Measurements from ENCODE around the gene ABAT.

Gene ABAT

GRCh38 chr16:8763899-8764298 lies 89.5 kb downstream of the ABAT start:
- Histone ChIP-seq H3K9me3 (ENCODE audit: control insufficient read depth, insufficient read depth, low read length) (no peaks in the 10 kb centered on the region), H3K9ac (ENCODE audit: low read depth, low read length) (no peak overlapping the region), H3K4me1 (ENCODE audit: control insufficient read depth, insufficient read depth, low read length) (peaks cover 6% of the 10 kb centered on the region), H3K36me3 (ENCODE audit: control insufficient read depth, insufficient read depth, low read length) (no peaks in the 10 kb centered on the region), H3K4me3 (ENCODE audit: low read depth, low read length) (no peak overlapping the region), H3K27me3 (ENCODE audit: control insufficient read depth, insufficient read depth, low read length) (no peaks in the 10 kb centered on the region)

GRCh38 chr16:8764525-8765250 lies 90.3 kb downstream of the ABAT start:
- peaks cover 6% of the 10 kb centered on the region for H3K4me1 ChIP-seq (ENCODE audit: control insufficient read depth, insufficient read depth, low read length)
- no peaks in the 10 kb centered on the region for H3K9me3 ChIP-seq (ENCODE audit: control insufficient read depth, insufficient read depth, low read length)
- no peak overlapping the region for H3K9ac ChIP-seq (ENCODE audit: low read depth, low read length)
- no peak overlapping the region for H3K4me3 ChIP-seq (ENCODE audit: low read depth, low read length)
- H3K27me3 ChIP-seq (ENCODE audit: control insufficient read depth, insufficient read depth, low read length), result no peaks in the 10 kb centered on the region
- H3K36me3 ChIP-seq (ENCODE audit: control insufficient read depth, insufficient read depth, low read length), result no peaks in the 10 kb centered on the region

GRCh38 chr16:8767176-8767575 lies 92.8 kb downstream of the ABAT start:
- no peaks in the 10 kb centered on the region for H3K36me3 ChIP-seq (ENCODE audit: control insufficient read depth, insufficient read depth, low read length)
- H3K4me1 ChIP-seq (ENCODE audit: control insufficient read depth, insufficient read depth, low read length), result peaks cover 6% of the 10 kb centered on the region
- no peaks in the 10 kb centered on the region for H3K27me3 ChIP-seq (ENCODE audit: control insufficient read depth, insufficient read depth, low read length)
- no peaks in the 10 kb centered on the region for H3K9me3 ChIP-seq (ENCODE audit: control insufficient read depth, insufficient read depth, low read length)
- no peak overlapping the region for H3K9ac ChIP-seq (ENCODE audit: low read depth, low read length)
- no peak overlapping the region for H3K4me3 ChIP-seq (ENCODE audit: low read depth, low read length)

GRCh38 chr16:8768283-8768682 lies 93.9 kb downstream of the ABAT start:
- Histone ChIP-seq H3K9me3 (ENCODE audit: control insufficient read depth, insufficient read depth, low read length) (no peaks in the 10 kb centered on the region), H3K9ac (ENCODE audit: low read depth, low read length) (no peak overlapping the region), H3K4me1 (ENCODE audit: control insufficient read depth, insufficient read depth, low read length) (peaks cover 6% of the 10 kb centered on the region), H3K27me3 (ENCODE audit: control insufficient read depth, insufficient read depth, low read length) (no peaks in the 10 kb centered on the region), H3K36me3 (ENCODE audit: control insufficient read depth, insufficient read depth, low read length) (no peaks in the 10 kb centered on the region), H3K4me3 (ENCODE audit: low read depth, low read length) (no peak overlapping the region)

- H3K4me3 ChIP-seq (ENCODE audit: low read depth, low read length), result no peak overlapping the region
- peaks cover 6% of the 10 kb centered on the region for H3K4me1 ChIP-seq (ENCODE audit: control insufficient read depth, insufficient read depth, low read length)
- no peaks in the 10 kb centered on the region for H3K27me3 ChIP-seq (ENCODE audit: control insufficient read depth, insufficient read depth, low read length)
- no peaks in the 10 kb centered on the region for H3K36me3 ChIP-seq (ENCODE audit: control insufficient read depth, insufficient read depth, low read length)
- no peaks in the 10 kb centered on the region for H3K9me3 ChIP-seq (ENCODE audit: control insufficient read depth, insufficient read depth, low read length)
- H3K9ac ChIP-seq (ENCODE audit: low read depth, low read length), result no peak overlapping the region
Observed at GRCh38 chr16:8768692-8769091, 94.3 kb downstream of the ABAT start.

GRCh38 chr16:8773537-8773936 lies 99.1 kb downstream of the ABAT start:
- Histone ChIP-seq H3K27me3 (ENCODE audit: control insufficient read depth, insufficient read depth, low read length) (no peaks in the 10 kb centered on the region), H3K4me3 (ENCODE audit: low read depth, low read length) (no peak overlapping the region), H3K9ac (ENCODE audit: low read depth, low read length) (no peak overlapping the region), H3K4me1 (ENCODE audit: control insufficient read depth, insufficient read depth, low read length) (no peaks in the 10 kb centered on the region), H3K36me3 (ENCODE audit: control insufficient read depth, insufficient read depth, low read length) (no peaks in the 10 kb centered on the region), H3K9me3 (ENCODE audit: control insufficient read depth, insufficient read depth, low read length) (no peaks in the 10 kb centered on the region)

GRCh38 chr16:8774208-8774607 lies 99.8 kb downstream of the ABAT start:
- no peak overlapping the region for H3K9ac ChIP-seq (ENCODE audit: low read depth, low read length)
- no peaks in the 10 kb centered on the region for H3K36me3 ChIP-seq (ENCODE audit: control insufficient read depth, insufficient read depth, low read length)
- H3K27me3 ChIP-seq (ENCODE audit: control insufficient read depth, insufficient read depth, low read length), result no peaks in the 10 kb centered on the region
- no peaks in the 10 kb centered on the region for H3K4me1 ChIP-seq (ENCODE audit: control insufficient read depth, insufficient read depth, low read length)
- H3K4me3 ChIP-seq (ENCODE audit: low read depth, low read length), result no peak overlapping the region
- no peaks in the 10 kb centered on the region for H3K9me3 ChIP-seq (ENCODE audit: control insufficient read depth, insufficient read depth, low read length)

- Histone ChIP-seq H3K36me3 (ENCODE audit: control insufficient read depth, insufficient read depth, low read length) (no peaks in the 10 kb centered on the region), H3K27me3 (ENCODE audit: control insufficient read depth, insufficient read depth, low read length) (no peaks in the 10 kb centered on the region), H3K4me1 (ENCODE audit: control insufficient read depth, insufficient read depth, low read length) (no peaks in the 10 kb centered on the region), H3K9ac (ENCODE audit: low read depth, low read length) (no peak overlapping the region), H3K4me3 (ENCODE audit: low read depth, low read length) (no peak overlapping the region), H3K9me3 (ENCODE audit: control insufficient read depth, insufficient read depth, low read length) (no peaks in the 10 kb centered on the region)
Observed at GRCh38 chr16:8775359-8775758, 100.9 kb downstream of the ABAT start.

- Histone ChIP-seq H3K4me1 (ENCODE audit: control insufficient read depth, insufficient read depth, low read length) (no peaks in the 10 kb centered on the region), H3K4me3 (ENCODE audit: low read depth, low read length) (no peak overlapping the region), H3K27me3 (ENCODE audit: control insufficient read depth, insufficient read depth, low read length) (no peaks in the 10 kb centered on the region), H3K9me3 (ENCODE audit: control insufficient read depth, insufficient read depth, low read length) (no peaks in the 10 kb centered on the region), H3K36me3 (ENCODE audit: control insufficient read depth, insufficient read depth, low read length) (no peaks in the 10 kb centered on the region), H3K9ac (ENCODE audit: low read depth, low read length) (no peak overlapping the region)
Observed at GRCh38 chr16:8776129-8776584, 101.7 kb downstream of the ABAT start.

GRCh38 chr16:8777217-8777616 lies 102.8 kb downstream of the ABAT start:
- Histone ChIP-seq H3K27me3 (ENCODE audit: control insufficient read depth, insufficient read depth, low read length) (no peaks in the 10 kb centered on the region), H3K9me3 (ENCODE audit: control insufficient read depth, insufficient read depth, low read length) (no peaks in the 10 kb centered on the region), H3K36me3 (ENCODE audit: control insufficient read depth, insufficient read depth, low read length) (no peaks in the 10 kb centered on the region), H3K4me1 (ENCODE audit: control insufficient read depth, insufficient read depth, low read length) (no peaks in the 10 kb centered on the region), H3K4me3 (ENCODE audit: low read depth, low read length) (no peak overlapping the region), H3K9ac (ENCODE audit: low read depth, low read length) (no peak overlapping the region)

- Histone ChIP-seq H3K27me3 (ENCODE audit: control insufficient read depth, insufficient read depth, low read length) (no peaks in the 10 kb centered on the region), H3K4me3 (ENCODE audit: low read depth, low read length) (no peak overlapping the region), H3K4me1 (ENCODE audit: control insufficient read depth, insufficient read depth, low read length) (no peaks in the 10 kb centered on the region), H3K36me3 (ENCODE audit: control insufficient read depth, insufficient read depth, low read length) (no peaks in the 10 kb centered on the region), H3K9ac (ENCODE audit: low read depth, low read length) (no peak overlapping the region), H3K9me3 (ENCODE audit: control insufficient read depth, insufficient read depth, low read length) (no peaks in the 10 kb centered on the region)
Observed at GRCh38 chr16:8781797-8782196, 107.4 kb downstream of the ABAT start.

- Histone ChIP-seq H3K9ac (ENCODE audit: low read depth, low read length) (no peak overlapping the region), H3K9me3 (ENCODE audit: control insufficient read depth, insufficient read depth, low read length) (no peaks in the 10 kb centered on the region), H3K4me3 (ENCODE audit: low read depth, low read length) (no peak overlapping the region), H3K27me3 (ENCODE audit: control insufficient read depth, insufficient read depth, low read length) (no peaks in the 10 kb centered on the region), H3K36me3 (ENCODE audit: control insufficient read depth, insufficient read depth, low read length) (no peaks in the 10 kb centered on the region), H3K4me1 (ENCODE audit: control insufficient read depth, insufficient read depth, low read length) (no peaks in the 10 kb centered on the region)
Observed at GRCh38 chr16:8782673-8783072, 108.3 kb downstream of the ABAT start.
